Non-pigmented ciliary epithelial cell (primary cell): Measurements from ENCODE around the gene TMEM198.
A peak's percentile ranks its signal among the peaks of the same experiment; 100 is the strongest.

Experiments
- DNase-seq: peaks from one replicate; pipeline ENCODE4 v3.0.0-alpha.2; 2010; ENCODE audit warnings: low read depth

Gene TMEM198

GRCh38 chr2:219578811-219579613 is 35.2 kb downstream of the TMEM198 start:
- DNase-seq = no peak

- DNase-seq = no peak
Measured at GRCh38 chr2:219581346-219581745, 37.5 kb downstream of the TMEM198 start.

- DNase-seq = no peak
Measured at GRCh38 chr2:219591091-219591490, 47.3 kb downstream of the TMEM198 start.

GRCh38 chr2:219592736-219593135 is 48.9 kb downstream of the TMEM198 start:
- DNase-seq = no peak

GRCh38 chr2:219593154-219593553 is 49.3 kb downstream of the TMEM198 start:
- DNase-seq = no peak

GRCh38 chr2:219595256-219595655 is 51.4 kb downstream of the TMEM198 start:
- DNase-seq = no peak

- DNase-seq = no peak
Measured at GRCh38 chr2:219596954-219597551, 53.2 kb downstream of the TMEM198 start.

GRCh38 chr2:219597552-219598307 is 53.9 kb downstream of the TMEM198 start, which contains the start of gene STK11IP:
TSS of gene STK11IP (plus strand) at chr2:219597857. CDS start at chr2:219598120, 263 bp downstream.
- DNase-seq = peak; percentile 89

- DNase-seq = no peak
Measured at GRCh38 chr2:219598308-219599078, 54.7 kb downstream of the TMEM198 start.
